ENCODE measurements around the gene CDKL4.
"Not testable (repeated sequence)": the region's sequence is repeated elsewhere in the genome, so short reads cannot be mapped to it uniquely, and the experiment has no call there.

DNA sequence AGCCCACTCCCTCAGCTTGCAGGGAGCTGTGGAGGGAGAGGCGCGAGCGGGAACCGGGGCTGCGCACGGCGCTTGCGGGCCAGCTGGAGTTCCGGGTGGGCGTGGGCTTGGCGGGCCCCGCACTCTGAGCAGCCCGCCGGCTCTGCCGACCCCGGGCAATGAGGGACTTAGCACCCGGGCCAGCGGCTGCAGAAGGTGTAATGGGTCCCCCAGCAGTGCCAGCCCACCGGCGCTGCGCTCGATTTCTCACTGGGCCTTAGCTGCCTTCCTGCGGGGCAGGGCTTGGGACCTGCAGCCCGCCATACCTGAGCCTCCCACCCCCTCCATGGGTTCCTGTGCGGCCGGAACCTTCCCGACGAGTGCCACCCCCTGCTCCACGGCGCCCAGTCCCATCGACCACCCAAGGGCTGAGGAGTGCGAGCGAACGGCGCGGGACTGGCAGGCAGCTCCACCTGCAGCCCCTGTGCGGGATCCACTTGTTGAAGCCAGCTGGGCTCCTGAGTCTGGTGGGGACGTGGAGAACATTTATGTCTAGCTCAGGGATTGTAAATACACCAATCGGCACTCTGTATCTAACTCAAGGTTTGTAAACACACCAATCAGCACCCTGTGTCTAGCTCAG, 582 bp upstream of the CDKL4 start:
- not testable (repeated sequence) for TF ChIP-seq ZNF384 (IDR thresholded peaks at IDR 0.05); FOXM1 (IDR thresholded peaks at IDR 0.05; ENCODE audit: borderline replicate concordance); SUZ12 (IDR thresholded peaks at IDR 0.05); HDGF (IDR thresholded peaks at IDR 0.05; ENCODE audit: borderline replicate concordance); TARDBP (IDR thresholded peaks at IDR 0.05); NFRKB (IDR thresholded peaks at IDR 0.05); FOXA1 (IDR thresholded peaks at IDR 0.05); LEF1 (IDR thresholded peaks at IDR 0.05; ENCODE audit: borderline replicate concordance); ARNT (IDR thresholded peaks at IDR 0.05); L3MBTL2 (conservative IDR thresholded peaks at IDR 0.05); FOXK2 (IDR thresholded peaks at IDR 0.05); BHLHE40 (IDR thresholded peaks at IDR 0.05; ENCODE audit: borderline replicate concordance)
- TF ChIP-seq, protein P1, sequence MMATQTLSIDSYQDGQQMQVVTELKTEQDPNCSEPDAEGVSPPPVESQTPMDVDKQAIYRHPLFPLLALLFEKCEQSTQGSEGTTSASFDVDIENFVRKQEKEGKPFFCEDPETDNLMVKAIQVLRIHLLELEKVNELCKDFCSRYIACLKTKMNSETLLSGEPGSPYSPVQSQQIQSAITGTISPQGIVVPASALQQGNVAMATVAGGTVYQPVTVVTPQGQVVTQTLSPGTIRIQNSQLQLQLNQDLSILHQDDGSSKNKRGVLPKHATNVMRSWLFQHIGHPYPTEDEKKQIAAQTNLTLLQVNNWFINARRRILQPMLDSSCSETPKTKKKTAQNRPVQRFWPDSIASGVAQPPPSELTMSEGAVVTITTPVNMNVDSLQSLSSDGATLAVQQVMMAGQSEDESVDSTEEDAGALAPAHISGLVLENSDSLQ (IDR thresholded peaks at IDR 0.05), result not testable (repeated sequence)
